Upper lobe of left lung (tissue), 6 donors: ENCODE data around the gene OR14A2. TPM values are rescaled to one million over a fixed set of nuclear protein-coding genes. Genes with fewer than 3 reads are reported as not detected.
"Not testable (repeated sequence)": the region's sequence is repeated elsewhere in the genome, so short reads cannot be mapped to it uniquely, and the experiment has no call there.

Source experiments
- ATAC-seq, 2 donors: fragments of 200-7000 bp; cut with Tn5 transposase; one replicate each; pipeline ENCODE4 v1.9.1; 2022; ENCODE audit warnings: mild to moderate bottlenecking in 2 of 2, moderate library complexity in 2 of 2; ENCODE audit not compliant: low FRiP score in 2 of 2
- DNase-seq, 2 donors: peaks; one replicate each; pipeline ENCODE4 v3.0.0-alpha.2; 2019 to 2020
- H3K27ac ChIP-seq, 4 donors: fragments of 200-600 bp; sonication (generic); one replicate each; pipeline ENCODE4 v1.5.1; 2016 to 2019
- H3K27me3 ChIP-seq, 4 donors: fragments of 200-600 bp; sonication (generic); one replicate each; pipeline ENCODE4 v1.5.1; 2017 to 2019
- H3K36me3 ChIP-seq, 4 donors: fragments of 200-600 bp; sonication (generic); one replicate each; pipeline ENCODE4 v1.5.1; 2016 to 2019
- H3K4me1 ChIP-seq, 4 donors: fragments of 200-600 bp; sonication (generic); one replicate each; pipeline ENCODE4 v1.5.1; 2018 to 2019
- H3K4me3 ChIP-seq, 4 donors: fragments of 200-600 bp; sonication (generic); one replicate each; pipeline ENCODE4 v1.5.1; 2017 to 2019; ENCODE audit warnings: mild to moderate bottlenecking in 2 of 4, moderate library complexity in 1 of 4
- H3K9me3 ChIP-seq, 4 donors: fragments of 200-600 bp; sonication (generic); one replicate each; pipeline ENCODE4 v1.5.1; 2018 to 2019
- EP300 ChIP-seq, 4 donors: sonication (generic); formaldehyde crosslinking; IDR thresholded peaks; one replicate each; pipeline ENCODE4 v1.5.1; 2017; ENCODE audit warnings: antibody characterized with exemption in 4 of 4, control low read depth in 2 of 4
- POLR2A ChIP-seq, 4 donors: fragments of 450-650 bp; IDR thresholded peaks; one replicate each; pipeline ENCODE4 v1.5.1; 2016 to 2017; ENCODE audit warnings: antibody characterized with exemption in 4 of 4, mild to moderate bottlenecking in 2 of 4
- POLR2AphosphoS5 ChIP-seq, 2 donors: sonication (generic); formaldehyde crosslinking; IDR thresholded peaks; one replicate each; pipeline ENCODE4 v1.5.1; 2017; ENCODE audit warnings: antibody characterized with exemption in 2 of 2
- WGBS, 2 donors: methylation state at CpG; one replicate each; pipeline ENCODE4 v1.1.5; 2017 to 2018; 5-methylcytosine and 5-hydroxymethylcytosine counted together
- total RNA-seq, 6 donors: library from RNA; depleted of rRNA in 4 of 6; stranded (reverse); fragments of >200 nt in 4 of 6; gene quantifications; one replicate each; pipeline versions ENCODE4 v1.1.0 to v1.2.1, GENCODE V29; 2016 to 2021
- TF ChIP-seq, protein P1 (sequence below), 6 experiments: fragments of 450-650 bp in 4 of 6; fragments of 200-600 bp in 2 of 6; sonication (generic) in 2 of 6; IDR thresholded peaks; one replicate each; pipeline ENCODE4 v1.5.1; 2016 to 2019; ENCODE audit warnings: antibody characterized with exemption in 6 of 6
- donor health status: DM: no; HTN: no; CAD: no; lungs with moderate emphysema.
- donor health status: DM: no; HTN: yes; CAD: no; lungs with severe emphysema.

Gene OR14A2
- total RNA-seq, result not detected

DNA sequence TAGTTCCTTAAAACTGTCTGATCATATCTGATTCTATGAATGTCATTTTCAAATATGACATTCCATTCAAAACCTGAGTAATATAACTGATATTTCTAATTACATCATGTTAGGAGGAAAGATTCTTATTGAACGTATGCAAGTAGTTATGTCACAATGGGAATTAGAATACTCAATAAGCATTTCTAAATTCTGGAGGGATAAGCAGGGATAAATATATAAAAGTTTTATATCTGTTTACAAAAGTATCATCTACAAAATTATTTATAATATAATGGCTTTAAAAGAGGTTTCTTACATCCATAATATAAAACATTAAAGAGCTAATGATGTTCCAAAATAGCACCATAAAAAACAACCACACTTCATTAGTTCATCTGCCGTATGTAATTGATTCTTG lies at the start of gene OR14A2:
OR14A2 (minus strand) TSS at position 101 of the 400 bp plus-strand sequence.
- TF ChIP-seq, protein P1, sequence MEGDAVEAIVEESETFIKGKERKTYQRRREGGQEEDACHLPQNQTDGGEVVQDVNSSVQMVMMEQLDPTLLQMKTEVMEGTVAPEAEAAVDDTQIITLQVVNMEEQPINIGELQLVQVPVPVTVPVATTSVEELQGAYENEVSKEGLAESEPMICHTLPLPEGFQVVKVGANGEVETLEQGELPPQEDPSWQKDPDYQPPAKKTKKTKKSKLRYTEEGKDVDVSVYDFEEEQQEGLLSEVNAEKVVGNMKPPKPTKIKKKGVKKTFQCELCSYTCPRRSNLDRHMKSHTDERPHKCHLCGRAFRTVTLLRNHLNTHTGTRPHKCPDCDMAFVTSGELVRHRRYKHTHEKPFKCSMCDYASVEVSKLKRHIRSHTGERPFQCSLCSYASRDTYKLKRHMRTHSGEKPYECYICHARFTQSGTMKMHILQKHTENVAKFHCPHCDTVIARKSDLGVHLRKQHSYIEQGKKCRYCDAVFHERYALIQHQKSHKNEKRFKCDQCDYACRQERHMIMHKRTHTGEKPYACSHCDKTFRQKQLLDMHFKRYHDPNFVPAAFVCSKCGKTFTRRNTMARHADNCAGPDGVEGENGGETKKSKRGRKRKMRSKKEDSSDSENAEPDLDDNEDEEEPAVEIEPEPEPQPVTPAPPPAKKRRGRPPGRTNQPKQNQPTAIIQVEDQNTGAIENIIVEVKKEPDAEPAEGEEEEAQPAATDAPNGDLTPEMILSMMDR (IDR thresholded peaks at IDR 0.05), result no peak
- TF ChIP-seq EP300 (IDR thresholded peaks at IDR 0.05) (no peak), POLR2AphosphoS5 (IDR thresholded peaks at IDR 0.05) (no peak), POLR2A (IDR thresholded peaks at IDR 0.05) (no peak)
- Histone ChIP-seq H3K27ac (no peak within 1 kb of the TSS), H3K27me3 (no peaks in the 10 kb centered on the region), H3K36me3 (no peaks in the 10 kb centered on the region), H3K4me3 (no peak within 1 kb of the TSS), H3K9me3 (peaks cover 0 to 10% (median 3%) of the 10 kb centered on the region in 4 donors), H3K4me1 (no peaks in the 10 kb centered on the region)
- no peak for DNase-seq
- ATAC-seq, result no peak
- 94 to 95% methylated on average over 2 of the region's 2 CpGs for WGBS, 2 donors

DNA sequence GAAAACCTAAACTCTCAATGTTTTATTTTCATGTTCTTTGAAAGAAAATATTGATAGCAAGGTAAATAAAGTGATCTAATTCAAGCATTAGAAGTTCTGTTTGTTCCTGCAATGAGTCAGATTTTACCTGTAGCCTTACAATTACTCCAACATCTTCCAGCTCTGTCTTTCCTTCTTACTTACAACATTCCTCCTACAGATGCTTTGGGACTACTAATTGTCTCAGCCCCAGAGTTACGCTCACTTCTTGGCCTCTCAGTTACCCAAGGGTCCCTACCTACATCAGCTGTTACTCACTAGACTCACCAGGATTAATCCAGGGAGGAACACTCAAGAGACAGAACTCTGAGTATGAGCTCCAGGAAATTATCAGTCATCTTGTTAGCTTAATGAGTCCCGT lies 49.6 kb upstream of the OR14A2 start:
- TF ChIP-seq, protein P1 (IDR thresholded peaks at IDR 0.05), result no peak
- TF ChIP-seq POLR2AphosphoS5 (IDR thresholded peaks at IDR 0.05), result no peak
- TF ChIP-seq EP300 (IDR thresholded peaks at IDR 0.05), result no peak
- no peak for TF ChIP-seq POLR2A (IDR thresholded peaks at IDR 0.05)
- ATAC-seq (no peak), DNase-seq (no peak)
- no peaks in the 10 kb centered on the region for H3K4me1 ChIP-seq
- WGBS, 2 donors, result 33 to 36% methylated on average over 2 of the region's 2 CpGs
- H3K27me3 ChIP-seq, result no peaks in the 10 kb centered on the region
- H3K36me3 ChIP-seq, result no peaks in the 10 kb centered on the region
- no peak overlapping the region for H3K27ac ChIP-seq
- H3K4me3 ChIP-seq, result no peak overlapping the region
- H3K9me3 ChIP-seq, result no peaks in the 10 kb centered on the region

DNA sequence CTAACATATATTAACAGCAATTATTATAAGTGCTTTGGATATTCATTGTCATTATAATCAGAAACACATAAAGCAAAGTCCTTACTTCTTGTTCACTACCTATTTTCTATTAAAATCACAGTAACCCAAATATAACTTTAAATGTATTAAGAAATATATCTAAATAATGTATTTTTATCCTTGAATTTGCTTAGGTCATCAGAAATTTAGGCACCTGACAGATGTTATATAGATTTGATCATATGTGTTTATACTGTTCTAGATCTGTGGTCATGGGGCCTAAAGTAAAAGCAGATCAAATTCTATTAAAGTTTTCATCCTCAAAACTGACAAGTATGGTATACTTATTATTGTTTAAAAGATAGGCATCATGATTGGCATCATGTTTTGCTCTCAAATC lies 21.7 kb upstream of the OR14A2 start:
- no peak overlapping the region for H3K27ac ChIP-seq
- DNase-seq, result no peak
- no peak for TF ChIP-seq POLR2AphosphoS5 (IDR thresholded peaks at IDR 0.05)
- no peak for TF ChIP-seq EP300 (IDR thresholded peaks at IDR 0.05)
- TF ChIP-seq POLR2A (IDR thresholded peaks at IDR 0.05), result no peak
- TF ChIP-seq, protein P1 (IDR thresholded peaks at IDR 0.05), result no peak
- H3K9me3 ChIP-seq, result no peaks in the 10 kb centered on the region
- no peak for ATAC-seq
- H3K4me1 ChIP-seq, result no peaks in the 10 kb centered on the region
- H3K36me3 ChIP-seq, result no peaks in the 10 kb centered on the region
- H3K4me3 ChIP-seq, result no peak overlapping the region
- no peaks in the 10 kb centered on the region for H3K27me3 ChIP-seq

DNA sequence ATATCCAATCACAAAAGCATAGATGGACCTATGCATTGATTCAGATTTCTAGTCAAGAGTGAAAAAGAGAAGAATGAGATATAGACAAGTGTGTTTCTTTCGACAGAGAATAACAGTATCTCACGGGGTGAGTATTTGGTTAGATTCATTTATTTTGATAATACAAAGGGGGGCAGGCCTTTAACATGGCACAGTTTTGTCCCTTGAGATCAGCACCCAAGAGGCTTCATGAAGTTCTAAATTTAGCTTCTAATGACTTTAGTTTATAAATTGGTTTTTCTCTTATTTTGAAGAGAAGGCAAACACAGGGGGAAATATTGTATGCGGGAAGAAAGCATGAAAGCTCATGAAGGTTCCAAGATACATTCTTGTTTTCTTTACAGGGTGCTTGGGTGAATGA lies 12.5 kb upstream of the OR14A2 start, which contains the start of gene OR1C1:
OR1C1 (minus strand) TSS at position 101 of the 400 bp plus-strand sequence. CDS start 2,150 bp downstream, outside the sequence.
- no peak for TF ChIP-seq EP300 (IDR thresholded peaks at IDR 0.05)
- TF ChIP-seq, protein P1 (IDR thresholded peaks at IDR 0.05), result no peak
- TF ChIP-seq POLR2A (IDR thresholded peaks at IDR 0.05), result no peak
- no peak for TF ChIP-seq POLR2AphosphoS5 (IDR thresholded peaks at IDR 0.05)
- Histone ChIP-seq H3K27ac (no peak within 1 kb of the TSS), H3K36me3 (no peaks in the 10 kb centered on the region), H3K4me1 (no peaks in the 10 kb centered on the region), H3K4me3 (no peak within 1 kb of the TSS), H3K9me3 (no peaks in the 10 kb centered on the region), H3K27me3 (no peaks in the 10 kb centered on the region)
- no peak for ATAC-seq
- DNase-seq, result no peak
- 91 to 93% methylated on average over 3 of the region's 3 CpGs for WGBS, 2 donors

DNA sequence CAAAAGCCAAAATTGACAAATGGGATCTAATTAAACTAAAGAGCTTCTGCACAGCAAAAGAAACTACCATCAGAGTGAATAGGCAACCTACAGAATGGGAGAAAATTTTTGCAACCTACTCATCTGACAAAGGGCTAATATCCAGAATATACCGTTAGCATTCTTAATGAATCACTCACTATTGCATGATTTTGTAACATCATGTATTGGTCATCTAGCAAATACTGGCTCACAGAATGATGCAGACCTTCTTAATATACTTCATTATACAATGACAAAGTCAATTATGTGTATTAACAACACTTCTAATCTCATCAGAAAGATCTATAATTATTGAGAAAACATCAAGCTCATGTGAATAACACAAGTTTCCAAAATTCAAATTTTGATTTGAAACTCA lies 6.4 kb upstream of the OR14A2 start:
- H3K4me3 ChIP-seq, H3K27me3 ChIP-seq, H3K27ac ChIP-seq, H3K36me3 ChIP-seq, H3K4me1 ChIP-seq, ATAC-seq, DNase-seq: not testable (repeated sequence)
- 83 to 100% methylated on average over 1 of the region's 1 CpG for WGBS, 2 donors
- H3K9me3 ChIP-seq, result peaks cover 0 to 10% (median 2%) of the 10 kb centered on the region in 4 donors
